Measurements from ENCODE around the gene SMR3A. TPM values are rescaled to one million over a fixed set of nuclear protein-coding genes. Genes with fewer than 3 reads are reported as not detected.

The SMR3A gene
- total RNA-seq, 1 experiment from 2014 or later, result not detected

GRCh38 chr4:70382691-70383181 is 22.2 kb downstream of the SMR3A start, which contains the start of gene SMR3B:
Gene SMR3B (plus strand): TSS chr4:70383131. CDS start chr4:70384511, 1,380 bp downstream.
- Histone ChIP-seq H3K9me3 (ENCODE audit: control insufficient read depth, insufficient read depth, low read depth, low read length) (no peaks in the 10 kb centered on the region), H3K4me3 (ENCODE audit: low read depth in 2 of 2, low read length in 2 of 2) (no peak within 1 kb of the TSS), H3K27ac (ENCODE audit: low read length) (no peak within 1 kb of the TSS), H3K36me3 (ENCODE audit: control insufficient read depth, insufficient read depth, low read length) (no peaks in the 10 kb centered on the region), H3K4me1 (ENCODE audit: control insufficient read depth, insufficient read depth, low read length) (no peaks in the 10 kb centered on the region), H3K27me3 (ENCODE audit: control insufficient read depth, insufficient read depth, low read length) (no peaks in the 10 kb centered on the region)
- no peak for TF ChIP-seq SIN3A (IDR thresholded peaks at IDR 0.05; ENCODE audit: borderline replicate concordance, insufficient read depth, low read depth, low read length)
- no peak for TF ChIP-seq POLR2AphosphoS5 (IDR thresholded peaks at IDR 0.05; ENCODE audit: low read depth, low read length)
- no peak for TF ChIP-seq REST (IDR thresholded peaks at IDR 0.05; ENCODE audit: insufficient read depth in 1 of 2, low read depth in 2 of 2, low read length in 1 of 2)
- no peak for TF ChIP-seq TCF7L2 (IDR thresholded peaks at IDR 0.05; ENCODE audit: low read depth, low read length)
- no peak for TF ChIP-seq CTCF (IDR thresholded peaks at IDR 0.05)
- ChIA-PET CTCF (no interaction called here), POLR2A (no interaction called here)
- DNase-seq (ENCODE audit: low read depth, low spot score), result no peak
- in situ Hi-C loops (cut with HindIII; ENCODE audit: low pct_unique_long_range_greater_than_20kb, low sequenced_read_pairs) (no loop called here), intact Hi-C loops (cut with micrococcal nuclease; ENCODE audit: unreplicated experiment) (no loop called here)
- ATAC-seq, result no peak
- no TSS peak for BruUV-seq (replicated peaks)

GRCh38 chr4:70392057-70392776 is 31.7 kb downstream of the SMR3A start:
- ChIA-PET POLR2A (no interaction called here), CTCF (no interaction called here)
- H3K27me3 ChIP-seq (ENCODE audit: control insufficient read depth, insufficient read depth, low read length), result no peaks in the 10 kb centered on the region
- no peak overlapping the region for H3K4me3 ChIP-seq (ENCODE audit: low read depth in 2 of 2, low read length in 2 of 2)
- no peaks in the 10 kb centered on the region for H3K36me3 ChIP-seq (ENCODE audit: control insufficient read depth, insufficient read depth, low read length)
- intact Hi-C loops (cut with micrococcal nuclease; ENCODE audit: unreplicated experiment), result no loop called here
- no peak for ATAC-seq
- H3K4me1 ChIP-seq (ENCODE audit: control insufficient read depth, insufficient read depth, low read length), result no peaks in the 10 kb centered on the region
- no peak for DNase-seq (ENCODE audit: low read depth, low spot score)
- TF ChIP-seq POLR2AphosphoS5 (IDR thresholded peaks at IDR 0.05; ENCODE audit: low read depth, low read length) (no peak), REST (IDR thresholded peaks at IDR 0.05; ENCODE audit: insufficient read depth in 1 of 2, low read depth in 2 of 2, low read length in 1 of 2) (no peak), CTCF (IDR thresholded peaks at IDR 0.05) (no peak), TCF7L2 (IDR thresholded peaks at IDR 0.05; ENCODE audit: low read depth, low read length) (no peak), SIN3A (IDR thresholded peaks at IDR 0.05; ENCODE audit: borderline replicate concordance, insufficient read depth, low read depth, low read length) (no peak)
- in situ Hi-C loops (cut with HindIII; ENCODE audit: low pct_unique_long_range_greater_than_20kb, low sequenced_read_pairs), result no loop called here
- no peaks in the 10 kb centered on the region for H3K9me3 ChIP-seq (ENCODE audit: control insufficient read depth, insufficient read depth, low read depth, low read length)
- H3K27ac ChIP-seq (ENCODE audit: low read length), result no peak overlapping the region
- no TSS peak for BruUV-seq (replicated peaks)

Data from Panc1 (cell line).